WTC11 (cell line): ENCODE results near the gene TMEM19. TPM values are rescaled to one million over a fixed set of nuclear protein-coding genes. Genes with fewer than 3 reads are reported as not detected.

Source experiments
- ATAC-seq: fragments of 200-7000 bp; cut with Tn5 transposase; 2 replicates; pipeline ENCODE4 v1.10.0; 2021; ENCODE audit warnings: mild to moderate bottlenecking, moderate library complexity
- CTCF ChIA-PET: fragments of 300-600 bp; sonication (Branson Sonifier 250); formaldehyde crosslinking; loops from one replicate; lab custom pipeline; 2021; ENCODE audit warnings: antibody characterized with exemption; lab: Charles Lee
- POLR2A ChIA-PET: fragments of 350-600 bp; sonication (Branson Sonifier 250); formaldehyde crosslinking; loops from one replicate; lab custom pipeline; 2021; ENCODE audit warnings: antibody characterized with exemption; lab: Charles Lee
- DNase-seq: peaks from one replicate; pipeline ENCODE4 v3.0.0; 2021; ENCODE audit warnings: low spot score
- H3K27ac Mint-ChIP-seq: 2 replicates; pipeline ENCODE4 v1.8.0; 2021; ENCODE audit warnings: mixed read lengths
- H3K27me3 Mint-ChIP-seq: 2 replicates; pipeline ENCODE4 v1.8.0; 2021; ENCODE audit warnings: low read depth, mild to moderate bottlenecking, moderate library complexity, mixed read lengths
- H3K36me3 Mint-ChIP-seq: 2 replicates; pipeline ENCODE4 v1.8.0; 2021; ENCODE audit warnings: mixed read lengths
- H3K4me1 Mint-ChIP-seq: 2 replicates; pipeline ENCODE4 v1.8.0; 2022; ENCODE audit warnings: mixed read lengths
- H3K4me3 Mint-ChIP-seq: 2 replicates; pipeline ENCODE4 v1.8.0; 2021; ENCODE audit warnings: mild to moderate bottlenecking, moderate library complexity, mixed read lengths
- H3K9me3 Mint-ChIP-seq: 2 replicates; pipeline ENCODE4 v1.8.0; 2021; ENCODE audit warnings: mixed read lengths
- ATF1 ChIP-seq: sonication (generic); formaldehyde crosslinking; IDR thresholded peaks from 2 replicates; pipeline ENCODE4 v1.8.1; 2023; ENCODE audit warnings: mild to moderate bottlenecking, moderate library complexity, missing genetic modification reagents
- CREB1 ChIP-seq: sonication (generic); formaldehyde crosslinking; IDR thresholded peaks from 2 replicates; pipeline ENCODE4 v1.8.0; 2023; ENCODE audit warnings: mild to moderate bottlenecking, missing genetic modification reagents
- CTCF ChIP-seq: fragments of 200-600 bp; IDR thresholded peaks from 2 replicates; pipeline ENCODE4 v1.8.0; 2022; ENCODE audit warnings: antibody characterized with exemption
- FOXK1 ChIP-seq: sonication (generic); formaldehyde crosslinking; IDR thresholded peaks from 2 replicates; pipeline ENCODE4 v1.8.0; 2022; ENCODE audit warnings: mild to moderate bottlenecking, moderate library complexity, missing genetic modification reagents
- GABPB1 ChIP-seq: sonication (generic); formaldehyde crosslinking; IDR thresholded peaks from 2 replicates; pipeline ENCODE4 v1.8.1; 2023; ENCODE audit warnings: mild to moderate bottlenecking, missing genetic modification reagents
- HMGXB4 ChIP-seq: sonication (generic); formaldehyde crosslinking; IDR thresholded peaks from 2 replicates; pipeline ENCODE4 v1.8.1; 2023; ENCODE audit warnings: mild to moderate bottlenecking, moderate library complexity, missing genetic modification reagents
- IRF1 ChIP-seq: sonication (generic); formaldehyde crosslinking; IDR thresholded peaks from 2 replicates; pipeline ENCODE4 v1.8.0; 2023; ENCODE audit warnings: missing genetic modification reagents
- MXD4 ChIP-seq: fragments of 250-450 bp; sonication (Bioruptor Pico); IDR thresholded peaks from 2 replicates; pipeline ENCODE4 v1.8.0; 2021; ENCODE audit warnings: mild to moderate bottlenecking, moderate library complexity, borderline replicate concordance
- NFATC4 ChIP-seq: fragments of 250-450 bp; sonication (Bioruptor Pico); IDR thresholded peaks from 2 replicates; pipeline ENCODE4 v1.9.0; 2021; ENCODE audit warnings: mild to moderate bottlenecking
- NFYB ChIP-seq: sonication (generic); formaldehyde crosslinking; conservative IDR thresholded peaks from 2 replicates; pipeline ENCODE4 v1.8.0; 2022; ENCODE audit warnings: low read depth, missing genetic modification reagents
- PRDM15 ChIP-seq: sonication (generic); formaldehyde crosslinking; IDR thresholded peaks from 2 replicates; pipeline ENCODE4 v1.8.0; 2022; ENCODE audit warnings: missing genetic modification reagents
- SOX15 ChIP-seq: fragments of 250-450 bp; sonication (Bioruptor Pico); IDR thresholded peaks from 2 replicates; pipeline ENCODE4 v1.9.0; 2021; ENCODE audit warnings: mild to moderate bottlenecking
- TCF7 ChIP-seq: sonication (generic); formaldehyde crosslinking; IDR thresholded peaks from 2 replicates; pipeline ENCODE4 v1.8.0; 2022; ENCODE audit warnings: mild to moderate bottlenecking, low read depth, missing genetic modification reagents, moderate library complexity
- ZBTB21 ChIP-seq: sonication (generic); formaldehyde crosslinking; IDR thresholded peaks from 2 replicates; pipeline ENCODE4 v1.8.1; 2023; ENCODE audit warnings: mild to moderate bottlenecking, missing genetic modification reagents, borderline replicate concordance
- ZNF512 ChIP-seq: sonication (generic); formaldehyde crosslinking; IDR thresholded peaks from 2 replicates; pipeline ENCODE4 v1.8.1; 2022; ENCODE audit warnings: missing genetic modification reagents, borderline replicate concordance
- total RNA-seq: library from RNA; stranded (reverse); gene quantifications from 3 replicates; pipeline ENCODE4 v1.2.3, GENCODE V29; 2021

TMEM19 gene
- total RNA-seq, 1 experiment from 2014 or later = 11.7 TPM

- ATAC-seq (no peak), DNase-seq (no peak)
- Mint-ChIP-seq H3K9me3 (no peaks in the 10 kb centered on the region), H3K36me3 (no peaks in the 10 kb centered on the region), H3K27me3 (no peaks in the 10 kb centered on the region; the same call in 1 of the 2 replicates), H3K27ac (no peak overlapping the region), H3K4me3 (no peak overlapping the region), H3K4me1 (peaks cover 11% of the 10 kb centered on the region)
- POLR2A ChIA-PET = no interaction called here
- TF ChIP-seq HMGXB4 (CRISPR knock-in tag) (no peak), SOX15 (CRISPR knock-in tag) (no peak), ZNF512 (CRISPR knock-in tag) (no peak), ZBTB21 (CRISPR knock-in tag) (no peak), IRF1 (CRISPR knock-in tag) (no peak), MXD4 (CRISPR knock-in tag) (no peak), FOXK1 (CRISPR knock-in tag) (no peak), ATF1 (no peak), CTCF (no peak), PRDM15 (CRISPR knock-in tag) (no peak)
- CTCF ChIA-PET = interaction anchor here (1.0 to 1.9 kb wide), 3 partner anchors 11 to 45 kb away, joined by 7 to 25 read pairs (median 10); partner anchors contain the start of gene TMEM19
These were observed 45.1 kb downstream of the TMEM19 start for GRCh38 chr12:71730936-71731335.

GRCh38 chr12:71731439-71732356 is 45.8 kb downstream of the TMEM19 start:
- Mint-ChIP-seq H3K9me3 (no peaks in the 10 kb centered on the region), H3K27me3 (no peaks in the 10 kb centered on the region; the same call in 1 of the 2 replicates), H3K36me3 (no peaks in the 10 kb centered on the region), H3K4me3 (peak overlapping the region; percentile 22; the same call in 1 of the 2 replicates), H3K27ac (peak overlapping the region; percentile 79), H3K4me1 (peaks cover 11% of the 10 kb centered on the region)
- ChIA-PET CTCF (interaction anchor here (0.7 to 1.9 kb wide), 10 partner anchors 8 to 350 kb away, joined by 3 to 25 read pairs (median 4); partner anchors contain the start of genes THAP2, TMEM19 and ZFC3H1), POLR2A (interaction anchor here (0.7 kb wide), 1 partner anchor 68 kb away, joined by 4 read pairs; the partner anchor contains the start of genes THAP2 and ZFC3H1)
- ATAC-seq (peak; percentile 98), DNase-seq (peak; percentile 42)
- TF ChIP-seq TCF7 (CRISPR knock-in tag) = no peak
- TF ChIP-seq CREB1 (CRISPR knock-in tag) = no peak
- no peak for TF ChIP-seq GABPB1
- no peak for TF ChIP-seq NFYB (CRISPR knock-in tag)
- TF ChIP-seq NFATC4 = no peak
